VCaP (cell line): Measurements from ENCODE around the gene PLK3.

ENCODE experiments used
- H3K27ac ChIP-seq: fragments of 450-650 bp; 2 replicates; pipeline ENCODE4 v1.5.1; 2017
- CTCF ChIP-seq: fragments of 450-650 bp; conservative IDR thresholded peaks from 2 replicates; pipeline ENCODE4 v1.5.1; 2017; ENCODE audit warnings: mild to moderate bottlenecking, moderate library complexity

The PLK3 gene

GRCh38 chr1:44839576-44839975 is 39.4 kb downstream of the PLK3 start:
- H3K27ac ChIP-seq: no peak overlapping the region
- no peak for TF ChIP-seq CTCF

GRCh38 chr1:44842486-44842861 is 42.3 kb downstream of the PLK3 start:
- peak overlapping the region; percentile 47; the same call in 1 of the 2 replicates for H3K27ac ChIP-seq

GRCh38 chr1:44842862-44843655 is 42.9 kb downstream of the PLK3 start, which contains the start of gene PTCH2:
PTCH2 (minus strand) TSS chr1:44843253; CDS start chr1:44842932, 321 bp downstream.
- H3K27ac ChIP-seq: peak within 1 kb of the TSS; percentile 47; the same call in 1 of the 2 replicates
- no peak for TF ChIP-seq CTCF

More at GRCh38 chr1:44842486-44842861, 42.3 kb downstream of the PLK3 start:
- no peak for TF ChIP-seq CTCF

GRCh38 chr1:44846985-44847384 is 46.8 kb downstream of the PLK3 start:
- H3K27ac ChIP-seq: no peak overlapping the region
- no peak for TF ChIP-seq CTCF

GRCh38 chr1:44847845-44848244 is 47.7 kb downstream of the PLK3 start:
- no peak overlapping the region for H3K27ac ChIP-seq
- no peak for TF ChIP-seq CTCF

- H3K27ac ChIP-seq: no peak overlapping the region
- no peak for TF ChIP-seq CTCF
Measured at GRCh38 chr1:44848456-44849181, 48.4 kb downstream of the PLK3 start.

- no peak for TF ChIP-seq CTCF
- H3K27ac ChIP-seq: no peak overlapping the region
Measured at GRCh38 chr1:44849575-44850132, 49.5 kb downstream of the PLK3 start.
